NT2/D1 (cell line): ENCODE results near the gene RAC2.

Experiments used
- DNase-seq: peaks from one replicate; pipeline ENCODE4 v3.0.0-alpha.2; 2011; ENCODE audit warnings: low read depth, low spot score
- H3K27me3 ChIP-seq: 2 replicates; pipeline ENCODE4 v1.6.0; 2011; ENCODE audit warnings: mild to moderate bottlenecking; ENCODE audit not compliant: insufficient read length, insufficient read depth
- H3K36me3 ChIP-seq: 2 replicates; pipeline ENCODE4 v1.6.1; 2011; ENCODE audit warnings: mild to moderate bottlenecking, low read length, mixed read lengths; ENCODE audit not compliant: insufficient read depth, insufficient read length
- H3K4me1 ChIP-seq: 2 replicates; pipeline ENCODE4 v1.5.1; 2011; ENCODE audit not compliant: insufficient read depth, insufficient read length
- H3K4me3 ChIP-seq: 2 replicates; pipeline ENCODE4 v1.5.1; 2011; ENCODE audit warnings: low read depth; ENCODE audit not compliant: insufficient read length
- H3K9ac ChIP-seq: 2 replicates; pipeline ENCODE4 v1.6.0; 2011; ENCODE audit warnings: low read depth; ENCODE audit not compliant: insufficient read length
- H3K9me3 ChIP-seq: 2 replicates; pipeline ENCODE4 v1.5.1; 2011; ENCODE audit warnings: mild to moderate bottlenecking, low read length; ENCODE audit not compliant: insufficient read depth
- SUZ12 ChIP-seq: IDR thresholded peaks from 2 replicates; pipeline ENCODE4 v1.6.1; 2011; ENCODE audit not compliant: insufficient read length, insufficient read depth; ENCODE audit errors: extremely low read depth
- YY1 ChIP-seq: IDR thresholded peaks from 2 replicates; pipeline ENCODE4 v1.6.1; 2011; ENCODE audit not compliant: insufficient read length, insufficient read depth
- ZNF274 ChIP-seq: IDR thresholded peaks from 2 replicates; pipeline ENCODE4 v1.6.1; 2011; ENCODE audit warnings: mild to moderate bottlenecking, low read depth, low read length

RAC2 gene

GRCh38 chr22:37243402-37244113, 511 bp downstream of the RAC2 start:
- TF ChIP-seq YY1 (no peak), SUZ12 (no peak), ZNF274 (no peak)

DNA sequence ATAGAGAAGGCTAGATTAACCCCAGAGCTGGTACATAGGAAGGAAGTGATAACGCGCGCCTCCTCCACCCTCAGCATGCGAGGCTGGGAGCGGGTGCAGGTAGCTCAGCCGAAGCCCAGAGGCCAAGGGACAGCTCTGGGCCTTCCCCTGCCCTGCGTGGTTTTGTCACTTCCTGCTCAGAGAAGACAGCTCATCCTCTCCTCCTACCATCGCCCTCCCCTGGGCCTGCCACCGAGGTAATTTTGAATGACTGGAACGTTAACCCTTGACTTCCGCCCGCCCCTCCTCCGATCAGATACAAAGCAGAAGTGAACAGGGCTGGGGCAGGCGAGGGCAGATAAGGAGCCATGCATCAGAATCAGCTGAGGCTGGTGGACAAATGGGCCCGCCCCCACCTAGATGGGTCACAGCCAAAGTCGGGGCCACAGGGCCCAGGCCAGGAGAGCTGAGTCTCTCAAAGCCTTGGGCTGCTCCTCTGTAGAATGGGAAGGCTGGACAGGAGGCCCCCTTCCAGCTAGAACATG, 1.6 kb downstream of the RAC2 start:
- no peaks in the 10 kb centered on the region for H3K36me3 ChIP-seq
- H3K4me1 ChIP-seq, result peaks cover 27% of the 10 kb centered on the region
- no peak overlapping the region for H3K4me3 ChIP-seq
- peak overlapping the region; percentile 10 for H3K9ac ChIP-seq
- no peaks in the 10 kb centered on the region for H3K9me3 ChIP-seq
- no peak for DNase-seq
- H3K27me3 ChIP-seq, result no peaks in the 10 kb centered on the region
- TF ChIP-seq SUZ12 (no peak), YY1 (no peak), ZNF274 (no peak)

More at GRCh38 chr22:37243402-37244113, 511 bp downstream of the RAC2 start:
- peak overlapping the region; percentile 75 for H3K9ac ChIP-seq
- no peak for DNase-seq
- peaks cover 24% of the 10 kb centered on the region for H3K4me1 ChIP-seq
- H3K27me3 ChIP-seq, result no peaks in the 10 kb centered on the region
- H3K9me3 ChIP-seq, result no peaks in the 10 kb centered on the region
- H3K36me3 ChIP-seq, result no peaks in the 10 kb centered on the region
- peak overlapping the region; percentile 36 for H3K4me3 ChIP-seq

DNA sequence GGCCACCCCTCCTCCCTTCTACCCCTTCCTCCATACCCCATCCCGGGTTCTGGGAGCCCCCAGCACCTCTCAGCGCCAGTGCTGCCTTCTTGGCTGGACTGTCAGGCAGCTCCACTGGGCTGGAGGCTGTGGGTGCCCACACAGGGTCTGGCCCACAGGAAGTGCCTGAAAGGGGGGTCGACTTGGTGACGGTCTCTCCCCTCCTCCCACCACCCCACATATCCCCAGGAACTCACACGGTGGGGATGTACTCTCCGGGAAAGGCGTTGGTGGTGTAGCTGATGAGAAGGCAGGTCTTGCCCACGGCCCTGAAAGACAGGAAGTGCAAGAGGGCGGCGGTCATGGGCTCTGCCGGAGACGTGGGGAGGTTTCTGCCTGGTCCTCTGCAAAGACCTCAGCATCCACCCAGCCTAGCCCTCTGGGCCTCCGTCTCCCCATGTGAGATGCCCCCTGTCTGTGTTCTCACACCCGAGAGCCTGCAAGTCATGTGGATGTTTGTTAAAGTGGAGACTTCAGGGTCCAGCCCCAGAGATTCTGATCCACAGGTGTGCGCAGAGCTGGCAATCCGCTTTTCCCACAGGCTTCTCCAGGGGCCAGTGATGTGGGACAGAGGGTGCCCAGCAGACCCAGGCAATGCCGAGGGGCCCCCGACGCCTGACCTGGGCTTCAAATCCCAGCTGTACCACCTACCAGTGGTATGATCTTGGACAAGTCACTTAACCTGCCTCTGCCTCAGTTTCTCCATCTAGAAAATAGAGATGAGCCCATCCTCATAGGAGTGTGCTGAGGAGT, 2.5 kb downstream of the RAC2 start:
- no peaks in the 10 kb centered on the region for H3K36me3 ChIP-seq
- no peaks in the 10 kb centered on the region for H3K9me3 ChIP-seq
- H3K27me3 ChIP-seq, result no peaks in the 10 kb centered on the region
- H3K4me1 ChIP-seq, result peaks cover 27% of the 10 kb centered on the region
- H3K9ac ChIP-seq, result peak overlapping the region; percentile 32
- H3K4me3 ChIP-seq, result no peak overlapping the region
- no peak for TF ChIP-seq SUZ12
- no peak for TF ChIP-seq ZNF274
- TF ChIP-seq YY1, result no peak
- no peak for DNase-seq

- no peak for DNase-seq
- no peaks in the 10 kb centered on the region for H3K9me3 ChIP-seq
- H3K27me3 ChIP-seq, result no peaks in the 10 kb centered on the region
- no peak overlapping the region for H3K9ac ChIP-seq
- no peak overlapping the region for H3K4me3 ChIP-seq
- no peak for TF ChIP-seq ZNF274
- no peak for TF ChIP-seq SUZ12
- no peak for TF ChIP-seq YY1
- H3K4me1 ChIP-seq, result peaks cover 27% of the 10 kb centered on the region
- H3K36me3 ChIP-seq, result no peaks in the 10 kb centered on the region
These were observed 3.1 kb downstream of the RAC2 start for GRCh38 chr22:37240941-37241320.

DNA sequence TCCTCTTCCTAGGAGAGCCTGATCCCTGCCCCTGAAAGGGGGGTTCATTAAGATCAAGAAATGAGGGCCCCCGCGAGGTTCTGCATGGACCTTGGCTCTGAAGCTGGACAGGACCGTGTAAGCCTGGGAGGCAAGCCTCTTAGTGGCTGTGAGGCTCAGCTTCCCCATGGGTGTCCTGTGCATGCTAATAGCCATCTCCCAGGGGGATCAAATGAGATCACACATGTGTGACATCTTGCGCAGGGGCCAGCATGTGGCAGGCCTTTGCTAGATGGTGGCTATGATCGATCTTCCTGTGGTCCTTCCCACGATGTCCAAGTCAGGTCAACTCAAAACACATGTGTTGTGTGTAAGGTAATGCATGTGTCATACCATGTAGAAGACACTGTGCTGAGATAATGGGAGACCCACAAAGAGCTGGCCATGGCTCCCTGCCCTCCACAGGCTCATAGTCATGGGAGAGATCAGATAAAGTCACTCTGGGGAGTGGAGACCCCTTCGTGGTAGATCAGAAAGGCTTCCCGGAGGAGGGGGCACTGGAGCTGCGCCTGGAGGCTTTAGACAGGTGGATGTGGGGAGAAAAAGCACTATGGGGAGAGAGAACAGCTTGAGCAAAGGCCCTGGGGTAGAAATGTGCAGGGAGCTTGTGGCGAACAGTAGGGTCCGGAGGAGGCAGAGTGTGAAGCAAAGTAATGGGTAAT, 3.7 kb downstream of the RAC2 start:
- Histone ChIP-seq H3K9ac (peak overlapping the region; percentile 13), H3K4me1 (peaks cover 27% of the 10 kb centered on the region), H3K9me3 (no peaks in the 10 kb centered on the region), H3K36me3 (no peaks in the 10 kb centered on the region), H3K4me3 (no peak overlapping the region), H3K27me3 (no peaks in the 10 kb centered on the region)
- TF ChIP-seq SUZ12, result no peak
- no peak for TF ChIP-seq YY1
- DNase-seq, result no peak

- Histone ChIP-seq H3K27me3 (no peaks in the 10 kb centered on the region), H3K9me3 (no peaks in the 10 kb centered on the region), H3K9ac (peak overlapping the region; percentile 13), H3K4me1 (peaks cover 22% of the 10 kb centered on the region), H3K4me3 (no peak overlapping the region), H3K36me3 (no peaks in the 10 kb centered on the region)
- no peak for DNase-seq
- TF ChIP-seq YY1, result no peak
- no peak for TF ChIP-seq ZNF274
- TF ChIP-seq SUZ12, result no peak
These were observed 4.5 kb downstream of the RAC2 start for GRCh38 chr22:37239336-37240239.
